ENCODE measurements around the gene FLVCR2.

GRCh38 chr14:75631453-75631831 is 53.0 kb downstream of the FLVCR2 start:
- TF ChIP-seq CTCF (IDR thresholded peaks at IDR 0.05) (no peak), NFIC (IDR thresholded peaks at IDR 0.05; ENCODE audit: borderline replicate concordance) (no peak), TAF1 (IDR thresholded peaks at IDR 0.05; ENCODE audit: borderline replicate concordance, low read depth, low read length) (no peak), RFX5 (IDR thresholded peaks at IDR 0.05; ENCODE audit: low read length) (no peak), RCOR1 (IDR thresholded peaks at IDR 0.05; ENCODE audit: low read length) (no peak), POLR2AphosphoS5 (IDR thresholded peaks at IDR 0.05; ENCODE audit: low read depth, low read length) (no peak), MAX (IDR thresholded peaks at IDR 0.05; ENCODE audit: low read depth) (no peak), CHD2 (IDR thresholded peaks at IDR 0.05; ENCODE audit: low read length, partially characterized antibody) (no peak), YY1 (IDR thresholded peaks at IDR 0.05; ENCODE audit: low read depth) (no peak), EP300 (IDR thresholded peaks at IDR 0.05; ENCODE audit: borderline replicate concordance in 1 of 2, low read depth in 1 of 2, low read length in 1 of 2) (no peak), ZBTB33 (IDR thresholded peaks at IDR 0.05; ENCODE audit: borderline replicate concordance, low read depth) (no peak), EZH2phosphoT487 (IDR thresholded peaks at IDR 0.05; ENCODE audit: borderline replicate concordance, low read depth) (no peak), GABPA (IDR thresholded peaks at IDR 0.05; ENCODE audit: low read depth) (no peak), PBX3 (IDR thresholded peaks at IDR 0.05) (no peak)

Data from SK-N-SH (cell line).